ENCODE results near the gene NUDT22. TPM values are rescaled to one million over a fixed set of nuclear protein-coding genes. Genes with fewer than 3 reads are reported as not detected.

NUDT22 gene
- total RNA-seq, 4 donors from 2014 or later = 22.8 to 47.8 (median 38.0) TPM

GRCh38 chr11:64258356-64258755, 32.3 kb downstream of the NUDT22 start:
- TF ChIP-seq, protein P1, sequence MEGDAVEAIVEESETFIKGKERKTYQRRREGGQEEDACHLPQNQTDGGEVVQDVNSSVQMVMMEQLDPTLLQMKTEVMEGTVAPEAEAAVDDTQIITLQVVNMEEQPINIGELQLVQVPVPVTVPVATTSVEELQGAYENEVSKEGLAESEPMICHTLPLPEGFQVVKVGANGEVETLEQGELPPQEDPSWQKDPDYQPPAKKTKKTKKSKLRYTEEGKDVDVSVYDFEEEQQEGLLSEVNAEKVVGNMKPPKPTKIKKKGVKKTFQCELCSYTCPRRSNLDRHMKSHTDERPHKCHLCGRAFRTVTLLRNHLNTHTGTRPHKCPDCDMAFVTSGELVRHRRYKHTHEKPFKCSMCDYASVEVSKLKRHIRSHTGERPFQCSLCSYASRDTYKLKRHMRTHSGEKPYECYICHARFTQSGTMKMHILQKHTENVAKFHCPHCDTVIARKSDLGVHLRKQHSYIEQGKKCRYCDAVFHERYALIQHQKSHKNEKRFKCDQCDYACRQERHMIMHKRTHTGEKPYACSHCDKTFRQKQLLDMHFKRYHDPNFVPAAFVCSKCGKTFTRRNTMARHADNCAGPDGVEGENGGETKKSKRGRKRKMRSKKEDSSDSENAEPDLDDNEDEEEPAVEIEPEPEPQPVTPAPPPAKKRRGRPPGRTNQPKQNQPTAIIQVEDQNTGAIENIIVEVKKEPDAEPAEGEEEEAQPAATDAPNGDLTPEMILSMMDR (IDR thresholded peaks at IDR 0.05) = no peak
- no peak for DNase-seq (ENCODE audit: low spot score)

GRCh38 chr11:64258946-64259532, 33.0 kb downstream of the NUDT22 start:
- no peak for DNase-seq (ENCODE audit: low spot score)
- TF ChIP-seq, protein P1 (IDR thresholded peaks at IDR 0.05) = no peak
- no peak for ATAC-seq (ENCODE audit: low FRiP score)

More at GRCh38 chr11:64258356-64258755, 32.3 kb downstream of the NUDT22 start:
- no peak for ATAC-seq (ENCODE audit: low FRiP score)

DNA sequence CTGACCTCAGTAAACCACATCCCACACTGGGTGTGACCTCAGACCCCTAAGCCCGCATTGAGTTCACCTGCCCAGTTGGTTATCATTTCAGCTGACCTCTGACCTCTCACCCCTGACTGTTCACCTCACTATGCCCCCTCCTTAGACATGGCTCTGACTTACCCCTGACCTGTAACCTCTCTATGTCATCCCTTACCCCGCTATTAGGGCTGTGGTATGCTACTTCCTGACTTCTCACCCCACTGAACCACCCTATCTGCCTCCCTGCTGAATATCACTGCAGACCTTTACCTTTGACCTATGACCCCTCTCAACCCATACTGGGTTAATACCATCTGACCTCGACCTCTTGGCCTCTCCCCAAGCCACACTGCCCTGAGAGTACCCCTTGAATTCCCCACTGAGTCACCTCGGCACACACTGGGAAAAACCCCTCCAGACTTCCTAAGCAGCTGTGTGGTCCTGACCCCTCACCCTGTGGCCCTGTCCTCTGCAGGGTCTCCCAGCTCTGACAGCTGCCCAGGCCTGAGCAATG, 33.5 kb downstream of the NUDT22 start:
- TF ChIP-seq, protein P1 (IDR thresholded peaks at IDR 0.05) = no peak
- ATAC-seq (ENCODE audit: low FRiP score) (no peak), DNase-seq (ENCODE audit: low spot score) (no peak)

- DNase-seq (ENCODE audit: low spot score) = no peak
- TF ChIP-seq, protein P1 (IDR thresholded peaks at IDR 0.05) = no peak
- ATAC-seq (ENCODE audit: low FRiP score) = no peak
Measured at GRCh38 chr11:64260147-64260708, 34.2 kb downstream of the NUDT22 start.

DNA sequence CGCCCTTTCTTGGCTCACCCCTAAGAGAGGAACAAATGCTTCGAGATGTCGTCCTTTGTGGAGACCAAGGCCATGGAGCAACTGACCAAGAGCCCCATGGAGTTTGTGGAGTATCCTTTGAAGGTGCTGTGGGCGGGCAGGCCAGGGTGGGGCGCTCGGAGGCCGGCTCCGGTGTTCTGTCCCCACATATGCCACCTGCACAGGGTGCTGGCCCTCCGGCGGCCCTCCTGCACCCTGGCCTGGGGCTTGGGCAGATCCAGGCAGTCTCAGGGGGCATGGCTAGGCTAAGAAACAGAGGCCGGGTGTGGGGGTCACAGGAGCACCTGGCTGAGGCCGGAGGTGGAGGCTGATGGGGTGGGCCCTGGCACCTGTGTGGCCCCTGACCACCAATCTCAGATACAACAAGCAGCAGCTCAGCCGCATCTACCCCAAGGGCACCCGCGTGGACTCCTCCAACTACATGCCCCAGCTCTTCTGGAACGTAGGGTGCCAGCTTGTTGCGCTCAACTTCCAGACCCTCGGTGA, 35.5 kb downstream of the NUDT22 start:
- ATAC-seq (ENCODE audit: low FRiP score) (no peak), DNase-seq (ENCODE audit: low spot score) (no peak)
- TF ChIP-seq, protein P1 (IDR thresholded peaks at IDR 0.05) = no peak

DNA sequence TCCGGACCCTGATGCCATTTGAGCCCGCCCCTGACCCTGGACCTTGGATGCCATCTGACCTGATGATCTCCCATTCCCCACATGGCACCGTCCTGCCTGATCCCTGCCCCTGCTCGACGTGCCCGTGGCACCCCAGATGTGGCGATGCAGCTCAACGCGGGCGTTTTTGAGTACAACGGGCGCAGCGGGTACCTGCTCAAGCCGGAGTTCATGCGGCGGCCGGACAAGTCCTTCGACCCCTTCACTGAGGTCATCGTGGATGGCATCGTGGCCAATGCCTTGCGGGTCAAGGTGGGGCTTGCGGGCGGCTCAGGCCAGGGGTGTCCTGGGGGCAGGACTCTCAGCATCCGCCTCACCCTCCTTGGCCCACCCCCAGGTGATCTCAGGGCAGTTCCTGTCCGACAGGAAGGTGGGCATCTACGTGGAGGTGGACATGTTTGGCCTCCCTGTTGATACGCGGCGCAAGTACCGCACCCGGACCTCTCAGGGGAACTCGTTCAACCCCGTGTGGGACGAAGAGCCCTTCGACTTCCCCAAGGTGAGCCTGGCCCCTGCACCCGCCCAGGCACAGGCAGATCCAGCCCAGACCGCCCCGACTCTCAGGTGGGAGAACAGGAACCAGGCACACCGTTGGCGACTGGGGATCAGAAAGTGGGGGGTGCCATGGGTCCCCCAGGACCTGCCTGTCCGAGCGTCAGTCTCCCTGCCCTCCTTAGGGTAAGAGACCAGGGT, 36.4 kb downstream of the NUDT22 start:
- ATAC-seq (ENCODE audit: low FRiP score) (no peak), DNase-seq (ENCODE audit: low spot score) (no peak)
- TF ChIP-seq, protein P1 (IDR thresholded peaks at IDR 0.05) = no peak

Measured in omental fat pad (tissue), 4 donors.